Stimulated activated CD4-positive, alpha-beta T cell treated with anti-CD3 and anti-CD28 coated beads, Interleukin-12 subunit alpha, Interleukin-12 subunit beta, amount 100 ng/mL, for 48 hours (primary cell): Measurements from ENCODE around the gene CCSER1.
"Not testable (repeated sequence)": the region's sequence is repeated elsewhere in the genome, so short reads cannot be mapped to it uniquely, and the experiment has no call there.

Experiments
- DNase-seq, 3 donors: peaks; one replicate each; pipeline ENCODE4 v3.0.0-alpha.2; 2020; ENCODE audit warnings: low read depth in 2 of 3, low spot score in 1 of 3

CCSER1 gene

DNA sequence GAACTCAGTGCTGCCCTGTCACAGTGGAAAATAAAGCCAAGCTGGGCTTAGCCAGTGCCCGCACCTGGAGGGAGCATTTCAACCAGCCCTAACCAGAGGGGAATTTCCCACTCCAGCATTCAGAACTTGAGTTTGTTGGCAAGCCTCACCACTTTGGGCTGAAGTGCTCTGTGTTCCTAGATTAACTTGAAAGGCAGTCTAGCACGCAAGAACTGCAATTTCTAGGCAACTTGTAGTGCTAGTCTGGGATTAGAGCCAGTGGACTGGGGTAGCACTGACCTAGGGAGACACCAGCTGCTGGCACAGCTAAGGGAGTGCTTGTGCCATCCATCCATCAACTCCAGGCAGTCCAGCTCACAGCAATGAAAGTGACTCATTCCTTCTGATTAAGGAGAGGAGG, 1115.9 kb downstream of the CCSER1 start:
- no peak for DNase-seq

DNA sequence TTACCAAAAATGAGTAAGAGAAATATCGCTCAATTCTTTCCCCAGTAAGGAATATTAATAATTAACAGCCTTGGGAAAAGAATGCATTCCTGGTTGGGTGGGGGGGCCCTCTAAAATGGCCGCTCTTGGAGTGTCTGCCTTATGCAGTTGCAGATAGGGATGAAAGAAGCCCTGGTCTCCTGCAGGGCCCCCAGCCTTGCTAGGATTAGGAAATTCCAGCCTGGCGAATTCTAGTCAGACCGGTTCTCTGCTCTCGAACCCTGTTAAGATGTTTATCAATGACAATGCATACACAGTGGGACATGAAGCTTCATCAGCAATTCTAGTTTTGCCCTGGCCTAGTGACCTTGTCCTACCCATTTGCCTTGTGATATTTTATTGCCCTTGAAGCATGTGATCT, 1128.8 kb downstream of the CCSER1 start:
- DNase-seq: no peak

DNA sequence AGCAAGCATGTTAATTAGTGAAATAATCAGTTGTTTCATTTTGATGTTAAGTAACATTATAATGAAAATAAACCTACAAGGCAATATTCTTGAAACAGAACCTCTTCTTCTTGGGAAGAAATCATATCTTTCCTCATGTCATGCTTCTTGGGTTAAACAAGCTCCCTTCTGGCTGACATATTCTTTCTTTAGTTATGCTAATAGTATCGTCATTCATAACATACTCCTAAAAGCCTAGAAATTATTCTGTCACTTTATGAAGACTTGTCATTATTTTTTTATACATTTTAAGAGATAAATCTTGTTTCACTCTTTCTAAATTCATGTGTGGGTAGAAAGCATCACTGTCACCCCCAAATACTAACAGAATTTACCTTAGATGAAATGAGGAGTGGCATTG, 1129.6 kb downstream of the CCSER1 start:
- no peak for DNase-seq

- DNase-seq: no peak
Observed at GRCh38 chr4:91257721-91258120, 1130.5 kb downstream of the CCSER1 start.

GRCh38 chr4:91258326-91258725, 1131.1 kb downstream of the CCSER1 start:
- no peak for DNase-seq

DNA sequence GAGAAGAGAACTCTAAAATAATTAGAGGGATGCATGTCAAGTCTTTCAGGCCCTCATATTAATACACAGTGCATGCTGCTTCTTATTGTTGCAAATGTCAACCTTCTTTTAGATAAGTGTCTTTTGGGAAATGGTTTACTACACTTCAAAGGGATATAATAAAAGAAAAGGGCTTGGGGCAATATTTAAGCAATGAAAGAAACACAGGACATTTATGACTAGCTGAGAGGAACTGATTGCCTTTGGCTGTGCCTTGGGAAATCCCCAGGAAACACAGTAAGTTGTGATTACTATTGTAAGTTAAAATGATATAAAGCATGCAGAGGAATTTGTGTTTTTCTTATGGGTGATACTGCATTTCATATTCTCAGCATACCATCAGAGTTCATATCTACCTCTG, 1140.3 kb downstream of the CCSER1 start:
- no peak for DNase-seq

- not testable (repeated sequence) for DNase-seq
Observed at GRCh38 chr4:91268481-91268880, 1141.3 kb downstream of the CCSER1 start.

DNA sequence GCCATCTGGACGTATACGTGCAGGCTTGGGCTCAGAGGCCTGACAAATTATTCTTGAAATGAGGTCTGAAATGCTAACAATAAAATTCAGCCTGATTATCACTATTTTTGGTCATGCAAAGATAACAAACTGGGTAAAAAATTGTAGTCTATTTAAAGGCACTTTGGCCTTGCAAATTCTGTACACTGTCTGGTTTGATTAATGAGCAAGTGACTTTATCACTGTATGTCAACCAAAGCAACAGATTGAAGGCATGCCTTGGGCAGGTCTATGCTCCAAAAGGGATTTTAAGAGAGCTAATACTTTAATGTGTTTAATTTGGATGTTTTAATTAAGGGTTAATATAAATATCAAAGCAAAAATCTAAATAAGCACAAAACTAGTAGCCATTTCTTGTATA, 1141.7 kb downstream of the CCSER1 start:
- DNase-seq: no peak

DNA sequence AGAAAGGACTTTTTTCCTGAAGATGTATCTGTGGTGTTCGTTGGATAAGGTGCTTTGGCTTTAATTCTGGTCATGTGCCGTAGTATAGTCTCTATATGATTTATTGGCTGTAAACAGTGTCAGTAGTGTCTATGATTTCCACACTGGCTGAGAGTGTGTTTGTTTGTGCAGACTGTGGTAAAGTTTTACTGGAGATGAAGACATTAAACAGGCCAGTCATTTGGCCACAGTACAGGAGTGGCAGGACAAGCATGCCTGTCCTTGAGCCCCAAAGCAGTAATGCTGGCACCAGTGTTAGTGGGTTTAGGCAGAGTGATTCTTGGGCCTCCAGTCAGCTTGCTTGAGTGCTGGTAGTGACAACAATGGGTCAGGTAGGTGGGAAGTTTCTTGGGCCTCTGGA, 1152.7 kb downstream of the CCSER1 start:
- no peak for DNase-seq

DNA sequence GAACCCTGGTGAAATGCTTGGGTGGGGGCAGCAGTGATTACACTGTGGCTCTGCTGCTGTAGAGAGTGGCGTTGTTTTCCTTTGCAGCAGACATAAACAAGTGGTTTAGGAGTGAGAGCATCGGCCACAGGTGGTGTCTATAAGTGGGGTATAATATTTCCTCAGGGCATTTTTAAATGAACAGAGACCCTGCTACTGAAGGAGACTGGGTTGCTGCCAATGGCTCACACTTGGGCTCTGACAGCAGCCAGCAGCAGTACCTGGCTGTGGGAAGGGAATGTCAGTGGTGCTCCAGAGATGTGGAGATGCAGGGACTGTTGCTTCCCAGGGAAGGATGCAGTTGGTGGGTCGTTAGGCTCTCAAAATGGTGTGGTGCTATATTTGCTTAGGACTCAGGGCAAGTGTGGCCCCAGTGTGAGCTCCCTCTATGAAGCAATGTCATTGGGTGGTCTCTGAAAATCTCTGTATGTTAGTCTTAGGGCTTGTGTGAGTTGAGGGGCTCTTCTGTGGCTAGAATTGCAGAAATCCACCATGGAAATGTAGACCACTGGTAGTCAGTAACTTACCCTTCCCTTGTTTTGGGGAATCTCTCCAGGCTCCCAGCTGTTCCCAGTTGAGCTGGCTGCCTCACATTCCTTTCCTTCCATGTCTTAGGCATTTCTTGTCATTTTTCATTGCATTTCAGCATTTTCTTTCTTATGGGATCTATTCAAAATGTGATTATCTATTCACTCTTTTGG, 1153.5 kb downstream of the CCSER1 start:
- DNase-seq: no peak

DNA sequence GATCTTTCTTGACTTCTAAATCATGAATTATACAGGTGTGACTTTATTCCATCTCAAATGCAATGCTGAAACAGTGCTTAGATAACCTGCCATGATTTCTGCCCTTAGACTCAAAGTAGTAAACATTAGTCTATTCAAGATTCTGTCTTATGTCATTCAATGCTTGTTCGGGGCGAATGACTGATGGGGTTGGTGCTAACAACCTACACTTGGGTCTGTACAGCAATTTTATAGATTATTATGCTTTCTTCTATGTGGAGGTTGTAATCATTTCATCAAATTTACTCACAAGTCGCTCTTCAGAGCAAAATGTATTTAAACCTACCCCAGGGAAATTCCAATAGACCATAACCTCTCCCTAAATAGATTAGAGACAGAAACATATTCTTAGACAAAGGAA, 1155.0 kb downstream of the CCSER1 start:
- no peak for DNase-seq

DNA sequence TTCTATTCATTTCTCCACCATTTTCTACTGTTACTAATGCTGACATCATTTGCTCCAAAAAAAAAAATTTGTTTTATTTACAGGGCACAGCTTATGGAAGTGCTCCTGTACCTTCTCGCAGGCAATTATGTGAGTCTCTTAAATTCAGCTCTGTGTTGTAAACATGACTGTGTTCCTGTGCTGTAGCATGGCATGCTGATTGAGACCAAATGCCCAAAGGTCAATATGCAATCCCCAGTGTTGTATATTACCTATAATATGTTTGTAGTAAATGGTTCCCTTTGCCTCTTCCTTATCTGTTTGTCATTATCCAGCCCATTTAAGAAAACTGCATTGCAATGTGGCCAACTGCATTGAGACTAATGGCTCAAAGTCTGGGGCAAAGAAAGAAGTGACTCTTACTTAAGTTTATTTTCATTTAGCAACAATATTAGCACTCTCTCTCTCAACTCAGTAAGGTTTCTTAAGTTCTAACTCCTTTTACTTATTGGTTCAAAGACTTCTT, 1156.6 kb downstream of the CCSER1 start:
- no peak for DNase-seq

GRCh38 chr4:91284480-91284879, 1157.3 kb downstream of the CCSER1 start:
- no peak for DNase-seq

DNA sequence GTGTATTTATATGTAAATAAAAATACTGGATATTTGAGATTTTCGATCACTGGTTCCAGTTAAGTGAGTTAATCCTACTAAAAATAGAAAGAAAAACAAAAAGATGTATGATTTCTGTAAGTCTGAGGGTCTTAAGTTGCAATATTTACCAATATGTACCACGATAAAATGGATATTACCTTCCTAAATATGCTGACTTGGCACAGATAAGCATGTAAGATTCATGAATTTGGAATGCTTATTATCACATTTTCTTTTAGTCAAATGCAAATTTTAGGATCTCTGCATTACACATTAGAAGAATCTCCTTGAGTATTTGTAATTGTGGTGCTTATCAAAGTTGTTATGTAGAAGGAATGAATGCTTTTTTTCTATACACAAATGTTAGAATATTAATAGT, 1158.3 kb downstream of the CCSER1 start:
- DNase-seq: no peak

DNA sequence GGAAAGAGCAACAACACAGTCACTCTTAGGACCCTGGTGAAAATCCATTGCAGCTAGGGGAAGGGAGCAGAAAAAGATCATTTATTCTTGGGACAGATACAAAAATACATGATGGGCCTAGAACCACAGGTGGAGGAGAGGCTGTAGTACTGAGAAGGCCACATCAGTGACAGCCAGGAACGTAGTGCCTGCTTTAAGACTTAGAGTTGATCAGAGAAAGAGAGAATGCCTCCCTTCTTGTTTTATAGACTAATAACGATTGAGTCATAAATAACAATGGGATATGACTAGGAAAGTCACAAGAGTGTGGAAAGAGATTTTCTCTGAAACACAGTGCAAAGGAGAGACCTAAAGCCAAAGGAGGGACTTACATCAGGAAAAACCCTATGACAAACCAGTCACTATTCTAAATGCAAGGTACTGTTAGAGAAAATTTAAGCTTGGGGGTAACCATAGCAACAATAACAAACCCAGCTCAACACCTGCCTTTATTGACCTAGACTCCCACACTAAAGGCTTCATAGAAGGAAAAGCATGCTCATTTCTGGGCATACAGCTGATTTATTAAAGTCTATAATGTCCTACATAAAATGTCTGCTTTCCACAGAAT, 1161.6 kb downstream of the CCSER1 start:
- no peak for DNase-seq

GRCh38 chr4:91298156-91298700, 1171.0 kb downstream of the CCSER1 start:
- DNase-seq: no peak

GRCh38 chr4:91298824-91299223, 1171.6 kb downstream of the CCSER1 start:
- DNase-seq: no peak

GRCh38 chr4:91302120-91302519, 1174.9 kb downstream of the CCSER1 start:
- DNase-seq: no peak

- no peak for DNase-seq
Observed at GRCh38 chr4:91304292-91304691, 1177.1 kb downstream of the CCSER1 start.

GRCh38 chr4:91317434-91317833, 1190.2 kb downstream of the CCSER1 start:
- no peak for DNase-seq

DNA sequence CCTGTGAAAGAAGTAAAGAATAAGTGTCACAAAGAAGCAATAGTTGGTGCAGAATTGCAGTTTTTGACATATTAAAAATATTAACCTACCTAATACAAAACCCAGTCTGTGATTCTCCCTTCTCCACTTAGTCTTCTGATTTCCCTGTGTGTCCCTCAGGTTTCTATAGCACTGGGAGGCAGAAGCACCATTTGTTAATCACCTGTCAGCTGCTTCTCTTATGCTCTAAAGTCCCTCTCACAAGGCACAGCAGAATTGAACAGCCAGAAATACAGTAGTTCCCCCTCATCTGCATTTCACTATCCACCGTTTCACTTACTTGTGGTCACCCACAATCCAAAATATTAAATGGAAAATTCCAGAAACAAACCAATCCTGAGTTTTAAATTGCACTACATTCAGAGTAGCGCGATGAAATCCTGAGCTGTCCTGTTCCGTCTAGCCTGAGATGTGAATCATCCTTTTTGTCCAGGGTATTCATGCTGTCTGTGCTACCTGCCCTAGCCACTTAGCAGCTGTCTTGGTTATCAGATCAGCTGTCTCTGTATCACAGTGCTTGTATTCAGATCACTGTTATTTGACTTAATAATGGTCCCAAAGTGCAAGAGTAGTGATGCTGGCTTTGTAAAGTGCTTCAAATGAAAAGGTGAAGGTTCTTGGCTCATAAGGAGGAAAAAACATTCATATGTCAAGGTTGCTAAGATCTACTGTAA, 1192.5 kb downstream of the CCSER1 start:
- DNase-seq: no peak

GRCh38 chr4:91322961-91323360, 1195.8 kb downstream of the CCSER1 start:
- no peak for DNase-seq
